Measurements from ENCODE around the gene ITPRIPL2.
A peak's percentile ranks its signal among the peaks of the same experiment; 100 is the strongest.

Gene ITPRIPL2

GRCh38 chr16:19145010-19145409, 31.2 kb downstream of the ITPRIPL2 start:
- no peak for DNase-seq

- DNase-seq = no peak
Measured at GRCh38 chr16:19147126-19147525, 33.4 kb downstream of the ITPRIPL2 start.

GRCh38 chr16:19147627-19148026, 33.9 kb downstream of the ITPRIPL2 start:
- no peak for DNase-seq

- no peak for DNase-seq
Measured at GRCh38 chr16:19148189-19148588, 34.4 kb downstream of the ITPRIPL2 start.

GRCh38 chr16:19151310-19151709, 37.5 kb downstream of the ITPRIPL2 start:
- DNase-seq = no peak

GRCh38 chr16:19152042-19152441, 38.3 kb downstream of the ITPRIPL2 start:
- no peak for DNase-seq

- DNase-seq = no peak
Measured at GRCh38 chr16:19153876-19154275, 40.1 kb downstream of the ITPRIPL2 start.

- DNase-seq = no peak
Measured at GRCh38 chr16:19162085-19162484, 48.3 kb downstream of the ITPRIPL2 start.

GRCh38 chr16:19163215-19163614, 49.5 kb downstream of the ITPRIPL2 start:
- no peak for DNase-seq

- no peak for DNase-seq
Measured at GRCh38 chr16:19164285-19164684, 50.5 kb downstream of the ITPRIPL2 start.

GRCh38 chr16:19165101-19165500, 51.3 kb downstream of the ITPRIPL2 start:
- no peak for DNase-seq

- DNase-seq = peak; percentile 95
Measured at GRCh38 chr16:19166500-19166899, 52.7 kb downstream of the ITPRIPL2 start.

GRCh38 chr16:19167710-19168370, 54.1 kb downstream of the ITPRIPL2 start, which contains the start of gene SYT17:
Gene SYT17, plus strand, starts transcription at chr16:19168240. Its CDS starts 407 bp downstream, at chr16:19168647.
- DNase-seq = peak; percentile 95

- peak; percentile 99 for DNase-seq
Measured at GRCh38 chr16:19168371-19169081, 54.8 kb downstream of the ITPRIPL2 start.

- no peak for DNase-seq
Measured at GRCh38 chr16:19169082-19169639, 55.4 kb downstream of the ITPRIPL2 start.

- no peak for DNase-seq
Measured at GRCh38 chr16:19170043-19170655, 56.4 kb downstream of the ITPRIPL2 start.

All from NCI-H510A (cell line).